ENCODE measurements around the gene SP2. TPM values are rescaled to one million over a fixed set of nuclear protein-coding genes. Genes with fewer than 3 reads are reported as not detected.

Gene SP2
- total and polyA plus RNA-seq, 2 donors from 2014 or later: 9.0 to 23.6 TPM

- TF ChIP-seq, protein P1, sequence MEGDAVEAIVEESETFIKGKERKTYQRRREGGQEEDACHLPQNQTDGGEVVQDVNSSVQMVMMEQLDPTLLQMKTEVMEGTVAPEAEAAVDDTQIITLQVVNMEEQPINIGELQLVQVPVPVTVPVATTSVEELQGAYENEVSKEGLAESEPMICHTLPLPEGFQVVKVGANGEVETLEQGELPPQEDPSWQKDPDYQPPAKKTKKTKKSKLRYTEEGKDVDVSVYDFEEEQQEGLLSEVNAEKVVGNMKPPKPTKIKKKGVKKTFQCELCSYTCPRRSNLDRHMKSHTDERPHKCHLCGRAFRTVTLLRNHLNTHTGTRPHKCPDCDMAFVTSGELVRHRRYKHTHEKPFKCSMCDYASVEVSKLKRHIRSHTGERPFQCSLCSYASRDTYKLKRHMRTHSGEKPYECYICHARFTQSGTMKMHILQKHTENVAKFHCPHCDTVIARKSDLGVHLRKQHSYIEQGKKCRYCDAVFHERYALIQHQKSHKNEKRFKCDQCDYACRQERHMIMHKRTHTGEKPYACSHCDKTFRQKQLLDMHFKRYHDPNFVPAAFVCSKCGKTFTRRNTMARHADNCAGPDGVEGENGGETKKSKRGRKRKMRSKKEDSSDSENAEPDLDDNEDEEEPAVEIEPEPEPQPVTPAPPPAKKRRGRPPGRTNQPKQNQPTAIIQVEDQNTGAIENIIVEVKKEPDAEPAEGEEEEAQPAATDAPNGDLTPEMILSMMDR (IDR thresholded peaks at IDR 0.05; ENCODE audit: borderline replicate concordance, extremely low read depth, insufficient read depth): no peak
- Histone ChIP-seq H3K9ac (ENCODE audit: low read length in 3 of 3) (no peak overlapping the region), H3K9me3 (ENCODE audit: control insufficient read depth in 2 of 3, insufficient read depth in 1 of 3, low read length in 3 of 3) (no peaks in the 10 kb centered on the region), H3K27ac (ENCODE audit: low read depth in 2 of 2, low read length in 2 of 2) (no peak overlapping the region), H3K4me3 (ENCODE audit: low read length in 3 of 3) (no peak overlapping the region), H3K4me1 (ENCODE audit: control insufficient read depth in 2 of 3, insufficient read depth in 2 of 3, low read depth in 1 of 3, low read length in 3 of 3) (peaks cover 0 to 10% (median 5%) of the 10 kb centered on the region in 3 donors), H3K36me3 (ENCODE audit: control insufficient read depth in 2 of 3, insufficient read depth in 3 of 3, low read length in 3 of 3) (peaks cover 0 to 2% (median 0%) of the 10 kb centered on the region in 3 donors), H3K27me3 (ENCODE audit: control insufficient read depth, insufficient read depth, low read length) (no peaks in the 10 kb centered on the region)
- intact Hi-C loops (cut with DNase I): no loop called here
- DNase-seq: no peak
- no peak for FAIRE-seq
These were observed 72.8 kb downstream of the SP2 start for GRCh38 chr17:47968836-47969235.

DNA sequence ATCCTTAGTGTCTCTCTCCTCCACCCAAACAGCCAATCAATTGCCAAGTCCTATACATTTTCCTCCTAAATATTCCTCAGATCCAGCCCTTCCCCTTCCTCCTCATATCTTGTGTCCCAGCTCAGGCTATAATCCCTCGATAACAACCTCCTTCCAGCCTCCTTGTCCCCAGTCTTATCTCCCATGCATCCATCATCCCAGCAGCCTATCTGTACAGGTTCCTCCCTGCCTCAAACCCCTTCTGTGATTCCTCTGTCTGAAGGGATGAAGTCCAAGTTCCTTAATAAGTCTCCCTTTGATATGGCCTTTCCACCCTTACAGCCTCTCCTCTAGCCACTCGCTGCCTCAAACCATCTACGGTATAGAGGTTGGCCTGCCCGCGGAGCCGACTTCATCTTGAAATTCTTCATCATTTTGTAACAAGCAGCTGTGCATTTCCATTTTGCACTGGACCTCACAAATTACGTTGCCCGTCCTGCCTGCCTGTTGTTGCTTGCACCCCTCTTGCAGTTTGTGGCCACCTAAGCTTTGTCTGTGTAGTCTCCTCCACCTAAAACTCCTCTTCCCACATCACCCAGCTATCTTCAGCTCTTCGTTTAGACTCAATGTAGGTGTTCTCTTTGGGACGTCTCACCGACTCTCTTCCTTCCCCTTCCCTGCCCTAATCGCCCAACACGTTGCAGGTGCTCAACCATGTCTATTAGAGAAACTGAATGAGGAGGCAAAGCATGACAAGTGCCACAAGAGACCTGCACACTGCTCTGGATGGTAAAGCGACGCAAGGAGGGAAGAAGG is 74.1 kb downstream of the SP2 start:
- H3K9ac ChIP-seq (ENCODE audit: low read length in 3 of 3): peak overlapping the region in 2 of 3 donors; percentile 14 to 31
- H3K4me3 ChIP-seq (ENCODE audit: low read length in 3 of 3): peak overlapping the region; percentile 40 to 62 (median 58)
- FAIRE-seq (no peak), DNase-seq (peak in 1 of 5 donors; percentile 57)
- H3K9me3 ChIP-seq (ENCODE audit: control insufficient read depth in 2 of 3, insufficient read depth in 1 of 3, low read length in 3 of 3): no peaks in the 10 kb centered on the region
- H3K4me1 ChIP-seq (ENCODE audit: control insufficient read depth in 2 of 3, insufficient read depth in 2 of 3, low read depth in 1 of 3, low read length in 3 of 3): peaks cover 0 to 10% (median 5%) of the 10 kb centered on the region in 3 donors
- peaks cover 2 to 12% (median 9%) of the 10 kb centered on the region in 3 donors for H3K36me3 ChIP-seq (ENCODE audit: control insufficient read depth in 2 of 3, insufficient read depth in 3 of 3, low read length in 3 of 3)
- intact Hi-C loops (cut with DNase I): no loop called here
- no peaks in the 10 kb centered on the region for H3K27me3 ChIP-seq (ENCODE audit: control insufficient read depth, insufficient read depth, low read length)
- peak overlapping the region; percentile 5 to 26 for H3K27ac ChIP-seq (ENCODE audit: low read depth in 2 of 2, low read length in 2 of 2)
- TF ChIP-seq, protein P1 (IDR thresholded peaks at IDR 0.05; ENCODE audit: borderline replicate concordance, extremely low read depth, insufficient read depth): no peak

- Histone ChIP-seq H3K4me3 (ENCODE audit: low read length in 3 of 3) (peak within 1 kb of the TSS; percentile 82 to 92 (median 83)), H3K9ac (ENCODE audit: low read length in 3 of 3) (peak within 1 kb of the TSS; percentile 66 to 96 (median 86)), H3K27me3 (ENCODE audit: control insufficient read depth, insufficient read depth, low read length) (no peaks in the 10 kb centered on the region), H3K4me1 (ENCODE audit: control insufficient read depth in 2 of 3, insufficient read depth in 2 of 3, low read depth in 1 of 3, low read length in 3 of 3) (peaks cover 0 to 10% (median 5%) of the 10 kb centered on the region in 3 donors), H3K36me3 (ENCODE audit: control insufficient read depth in 2 of 3, insufficient read depth in 3 of 3, low read length in 3 of 3) (peaks cover 2 to 19% (median 14%) of the 10 kb centered on the region in 3 donors), H3K27ac (ENCODE audit: low read depth in 2 of 2, low read length in 2 of 2) (peak within 1 kb of the TSS; percentile 51 to 92), H3K9me3 (ENCODE audit: control insufficient read depth in 2 of 3, insufficient read depth in 1 of 3, low read length in 3 of 3) (no peaks in the 10 kb centered on the region)
- FAIRE-seq (peak; percentile 98), DNase-seq (peak; percentile 100)
- TF ChIP-seq, protein P1 (IDR thresholded peaks at IDR 0.05; ENCODE audit: borderline replicate concordance, extremely low read depth, insufficient read depth): peak; percentile 99
- intact Hi-C loops (cut with DNase I): no loop called here
These were observed 74.9 kb downstream of the SP2 start, which contains the start of gene CDK5RAP3 for GRCh38 chr17:47970725-47971499. TSS of gene CDK5RAP3 (plus strand) at chr17:47971113. CDS start at chr17:47971147, 34 bp downstream.

Measured in kidney (tissue), 14 donors.